BE2C (cell line): Measurements from ENCODE around the gene SLC25A44.

Source experiments
- DNase-seq: peaks from one replicate; pipeline ENCODE4 v3.0.0-alpha.2; 2020
- H3K27me3 ChIP-seq: fragments of 250-450 bp; sonication (Bioruptor Pico); 2 replicates; pipeline ENCODE4 v1.5.1; 2020; ENCODE audit warnings: mild to moderate bottlenecking
- H3K36me3 ChIP-seq: fragments of 250-450 bp; sonication (Bioruptor Pico); 2 replicates; pipeline ENCODE4 v1.5.1; 2020; ENCODE audit warnings: mild to moderate bottlenecking
- H3K4me1 ChIP-seq: fragments of 250-450 bp; sonication (Bioruptor Pico); 2 replicates; pipeline ENCODE4 v1.5.1; 2020
- H3K4me3 ChIP-seq: 2 replicates; pipeline ENCODE4 v1.5.1; 2011; ENCODE audit warnings: low read depth, low read length
- H3K9me3 ChIP-seq: fragments of 250-450 bp; sonication (Bioruptor Pico); 2 replicates; pipeline ENCODE4 v1.5.1; 2020
- CTCF ChIP-seq: IDR thresholded peaks from 2 replicates; pipeline ENCODE4 v1.5.1; 2012; ENCODE audit warnings: mild to moderate bottlenecking, low read depth, low read length

The SLC25A44 gene

GRCh38 chr1:156165083-156165482, 28.8 kb upstream of the SLC25A44 start:
- Histone ChIP-seq H3K4me3 (no peak overlapping the region), H3K36me3 (no peaks in the 10 kb centered on the region), H3K4me1 (peaks cover 16% of the 10 kb centered on the region), H3K9me3 (no peaks in the 10 kb centered on the region; the same call in 1 of the 2 replicates), H3K27me3 (no peaks in the 10 kb centered on the region)
- DNase-seq, result no peak
- TF ChIP-seq CTCF, result no peak

GRCh38 chr1:156167536-156167935, 26.4 kb upstream of the SLC25A44 start:
- H3K27me3 ChIP-seq, result no peaks in the 10 kb centered on the region
- no peak overlapping the region for H3K4me3 ChIP-seq
- peaks cover 4% of the 10 kb centered on the region; the same call in 1 of the 2 replicates for H3K4me1 ChIP-seq
- no peaks in the 10 kb centered on the region for H3K36me3 ChIP-seq
- no peak for TF ChIP-seq CTCF
- DNase-seq, result no peak
- no peaks in the 10 kb centered on the region; the same call in 1 of the 2 replicates for H3K9me3 ChIP-seq

DNA sequence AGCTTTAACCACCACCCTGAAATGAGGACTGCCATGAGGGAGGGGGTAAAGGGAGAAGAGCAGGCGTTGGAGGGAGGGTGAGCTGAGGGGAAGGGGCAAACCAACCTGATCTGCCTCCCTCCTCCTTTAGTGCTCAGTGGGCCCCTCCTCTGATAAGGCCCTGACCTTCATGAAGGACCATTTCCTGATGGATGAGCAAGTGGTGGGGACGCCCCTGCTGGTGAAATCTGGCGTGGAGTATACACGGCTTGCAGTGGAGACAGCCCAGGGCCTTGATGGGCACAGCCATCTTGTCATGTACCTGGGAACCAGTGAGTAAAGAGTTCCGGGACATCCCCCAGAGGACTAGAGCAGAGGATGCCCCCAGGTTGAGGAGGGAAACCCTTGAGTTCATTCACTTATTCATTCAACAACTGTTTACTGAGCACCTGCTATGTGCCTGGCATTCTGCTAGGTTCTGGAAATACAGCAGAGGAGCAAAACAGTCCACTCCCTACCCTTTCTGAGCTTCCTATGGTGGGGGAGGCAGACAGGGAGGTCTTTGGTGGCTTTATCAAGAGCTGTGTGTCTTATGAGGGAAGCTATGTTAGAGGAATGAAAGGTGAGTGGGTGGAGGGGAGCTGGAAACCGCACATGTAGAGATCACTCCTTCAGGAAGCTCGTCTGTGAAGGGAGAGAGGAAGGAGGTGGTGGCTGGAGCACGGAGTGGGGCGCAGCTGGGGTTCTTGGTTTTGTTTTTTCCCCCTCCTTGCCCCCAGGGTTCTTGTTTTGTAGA, 21.0 kb upstream of the SLC25A44 start:
- Histone ChIP-seq H3K9me3 (no peaks in the 10 kb centered on the region; the same call in 1 of the 2 replicates), H3K4me3 (no peak overlapping the region), H3K27me3 (no peaks in the 10 kb centered on the region), H3K36me3 (no peaks in the 10 kb centered on the region), H3K4me1 (no peaks in the 10 kb centered on the region)
- no peak for TF ChIP-seq CTCF
- no peak for DNase-seq

- H3K36me3 ChIP-seq, result no peaks in the 10 kb centered on the region
- no peaks in the 10 kb centered on the region for H3K27me3 ChIP-seq
- no peaks in the 10 kb centered on the region for H3K9me3 ChIP-seq
- TF ChIP-seq CTCF, result no peak
- H3K4me1 ChIP-seq, result no peaks in the 10 kb centered on the region
- no peak for DNase-seq
- H3K4me3 ChIP-seq, result no peak overlapping the region
These were observed 17.2 kb upstream of the SLC25A44 start for GRCh38 chr1:156176610-156177210.

GRCh38 chr1:156177919-156178654, 15.8 kb upstream of the SLC25A44 start:
- Histone ChIP-seq H3K4me3 (no peak overlapping the region), H3K36me3 (no peaks in the 10 kb centered on the region), H3K4me1 (no peaks in the 10 kb centered on the region), H3K27me3 (no peaks in the 10 kb centered on the region), H3K9me3 (no peaks in the 10 kb centered on the region)
- no peak for DNase-seq
- no peak for TF ChIP-seq CTCF
